HepG2 (cell line): ENCODE results near the gene DIPK1C. TPM values are rescaled to one million over a fixed set of nuclear protein-coding genes. Genes with fewer than 3 reads are reported as not detected.

Source experiments
- ATAC-seq: fragments of 200-7000 bp; cut with Tn5 transposase; 3 replicates; pipeline ENCODE4 v1.9.1; 2020; ENCODE audit warnings: mild to moderate bottlenecking, moderate library complexity
- BruUV-seq: library from RNA; stranded (reverse); fragments of 400-500 nt; replicated peaks from 2 replicates; lab custom pipeline; 2021; lab: Mats Ljungman, UMichigan
- CTCF ChIA-PET: fragments of 300-600 bp; formaldehyde crosslinking; extraction: SDS; loops from one replicate; lab custom pipeline; 2021; ENCODE audit warnings: low total read pairs, inconsistent platforms, low intra/inter-chr PET ratio; lab: Yijun Ruan, JAX
- POLR2A ChIA-PET: fragments of 350-600 bp; sonication (Branson Sonifier 250); formaldehyde crosslinking; loops from one replicate; lab custom pipeline; 2020; ENCODE audit warnings: antibody characterized with exemption, inconsistent platforms; lab: Yijun Ruan, JAX
- DNase-seq: peaks from one replicate; pipeline ENCODE4 v3.0.0-alpha.2; 2015; ENCODE audit warnings: low spot score
- FAIRE-seq: peaks from 3 replicates; lab custom pipeline; 2011; peaks lifted over from hg19 to GRCh38; lab: Jason Lieb, UNC
- H2AFZ ChIP-seq: one replicate; pipeline ENCODE4 v1.6.1; 2011; ENCODE audit warnings: low read length, inconsistent platforms
- H3K27ac ChIP-seq: fragments of 300-600 bp; 3 replicates; pipeline ENCODE4 v1.8.0; 2011; ENCODE audit warnings: mixed run types, mild to moderate bottlenecking, mixed read lengths, low read length, inconsistent platforms; ENCODE audit not compliant: insufficient read depth; ENCODE audit errors: extremely low read length
- H3K27me3 ChIP-seq, 2 experiments: fragments of 200-600 bp in 1 of 2; 2 replicates in 1 of 2; 3 replicates in 1 of 2; pipeline versions ENCODE4 v1.6.0 to v1.8.0; 2011; ENCODE audit warnings: low read length in 2 of 2, mild to moderate bottlenecking in 2 of 2, moderate library complexity in 2 of 2, inconsistent platforms in 1 of 2; ENCODE audit not compliant: insufficient read depth in 2 of 2, control insufficient read depth in 1 of 2
- H3K36me3 ChIP-seq, 2 experiments: fragments of 200-600 bp in 1 of 2; replicated peaks in 1 of 2; 2 replicates in 1 of 2; 3 replicates in 1 of 2; pipeline versions ENCODE4 v1.5.1 to v1.8.0; 2011; ENCODE audit warnings: low read length in 2 of 2, inconsistent platforms in 1 of 2; ENCODE audit not compliant: insufficient read depth in 2 of 2, control insufficient read depth in 1 of 2
- H3K4me1 ChIP-seq: 2 replicates; pipeline ENCODE4 v1.5.1; 2012; ENCODE audit warnings: low read length, inconsistent platforms; ENCODE audit not compliant: insufficient read depth
- H3K4me2 ChIP-seq: 2 replicates; pipeline ENCODE4 v1.6.0; 2011; ENCODE audit warnings: low read depth, low read length, inconsistent platforms
- H3K4me3 ChIP-seq, 3 experiments: fragments of 200-600 bp in 1 of 3; sonication (generic), shearing (Covaris generic) in 1 of 3; replicated peaks in 1 of 3; 2 replicates each; pipeline ENCODE4 v1.5.1; 2011 to 2016; ENCODE audit warnings: low read length in 3 of 3, inconsistent platforms in 2 of 3, low read depth in 2 of 3, mild to moderate bottlenecking in 2 of 3, control low read depth in 1 of 3, mixed read lengths in 1 of 3; ENCODE audit not compliant: insufficient read depth in 1 of 3
- H3K79me2 ChIP-seq: one replicate; pipeline ENCODE4 v1.6.1; 2011; ENCODE audit warnings: low read length, inconsistent platforms; ENCODE audit not compliant: insufficient read depth
- H3K9ac ChIP-seq: 2 replicates; pipeline ENCODE4 v1.6.0; 2011; ENCODE audit warnings: mild to moderate bottlenecking, low read depth, low read length, inconsistent platforms; ENCODE audit not compliant: insufficient read depth
- H3K9me3 ChIP-seq: 2 replicates; pipeline ENCODE4 v1.5.1; 2012; ENCODE audit warnings: mild to moderate bottlenecking, low read length
- H4K20me1 ChIP-seq: 2 replicates; pipeline ENCODE4 v1.6.0; 2011; ENCODE audit warnings: inconsistent platforms, mild to moderate bottlenecking, low read length, moderate library complexity; ENCODE audit not compliant: insufficient read depth
- ATRX ChIP-seq: sonication (generic); formaldehyde crosslinking; IDR thresholded peaks from 2 replicates; pipeline ENCODE4 v1.4.0; 2020; ENCODE audit warnings: missing genetic modification reagents, borderline replicate concordance
- BATF2 ChIP-seq: sonication (generic); formaldehyde crosslinking; IDR thresholded peaks from 2 replicates; pipeline ENCODE4 v1.8.0; 2022; ENCODE audit warnings: mild to moderate bottlenecking, missing genetic modification reagents, moderate library complexity
- CCAR2 ChIP-seq: fragments of 200-400 bp; formaldehyde crosslinking; optimal IDR thresholded peaks from 2 replicates; pipeline ENCODE3; 2018; ENCODE audit warnings: low read depth, mild to moderate bottlenecking, low read length, moderate library complexity
- ZSCAN29 ChIP-seq: sonication (generic); formaldehyde crosslinking; conservative IDR thresholded peaks from 2 replicates; pipeline ENCODE4 v1.4.0; 2020; ENCODE audit warnings: mild to moderate bottlenecking, missing genetic modification reagents
- WGBS: methylation state at CpG from one replicate; pipeline ENCODE4 v1.1.6; 2017; ENCODE audit warnings: low lambda C conversion rate; 5-methylcytosine and 5-hydroxymethylcytosine counted together
- in situ Hi-C: cut with HindIII; loops from 2 replicates; pipeline ENCODE4 v1.10.0; 2017; ENCODE audit warnings: low pct_unique_long_range_greater_than_20kb; ENCODE audit not compliant: extremely low pct_ligation_motif_present
- intact Hi-C: fragments of 100-400 bp; cut with micrococcal nuclease; formaldehyde crosslinking; loops from one replicate; pipeline ENCODE4 v1.10.0; 2022; ENCODE audit not compliant: unreplicated experiment
- polyA plus RNA-seq, 8 experiments: library from polyadenylated mRNA; depleted of rRNA in 3 of 8; stranded (reverse) in 7 of 8; unstranded in 1 of 8; fragments of >200 nt; fragmentation: Illumina TruSeq in 4 of 8; extraction: Trizol in 4 of 8; gene quantifications; 2 replicates each; pipeline versions ENCODE4 v1.2.1 to v1.2.3, GENCODE V29; 2011 to 2016; ENCODE audit warnings: low read depth in 4 of 8, missing spikeins in 1 of 8, mixed read lengths in 1 of 8; ENCODE audit not compliant: insufficient read depth in 1 of 8
- total RNA-seq, 5 experiments: library from RNA; depleted of rRNA; stranded (reverse); fragments of >200 nt; fragmentation: Illumina TruSeq; extraction: Trizol; gene quantifications; 2 replicates each; pipeline ENCODE4 v1.2.3, GENCODE V29; 2016; ENCODE audit warnings: low read depth in 1 of 5
- TF ChIP-seq, protein P1 (sequence below): sonication (generic); formaldehyde crosslinking; IDR thresholded peaks from 2 replicates; pipeline ENCODE4 v1.8.0; 2022; ENCODE audit warnings: low read depth, missing genetic modification reagents

Gene DIPK1C
- total and polyA plus RNA-seq, 2 of the 13 experiments (the other 11 are each of a cell fraction or from before 2014, with no cell fraction given) = 1.8 TPM; not detected in 1

DNA sequence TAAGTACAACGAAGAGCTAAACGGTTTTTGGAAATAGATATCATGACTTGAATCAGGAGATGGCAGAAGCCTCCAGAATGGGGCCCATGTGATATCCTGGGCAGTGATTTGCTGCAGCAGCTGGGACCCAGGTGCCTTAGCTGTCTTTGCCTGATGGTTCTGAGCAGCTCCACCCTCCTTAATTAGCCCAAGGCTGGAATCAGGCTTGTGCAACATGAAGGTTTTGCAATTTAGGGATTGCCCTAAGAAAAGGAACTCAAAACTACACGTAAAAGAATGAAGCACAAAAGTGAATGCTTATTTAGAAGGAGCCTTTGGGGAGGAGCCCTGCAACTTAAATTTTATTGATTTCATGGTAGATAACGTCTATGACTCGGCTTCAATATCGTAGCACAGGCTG, 21.8 kb upstream of the DIPK1C start (continued):
- TF ChIP-seq CCAR2 (no peak), ZSCAN29 (CRISPR knock-in tag) (no peak), BATF2 (CRISPR knock-in tag) (no peak)
- TF ChIP-seq, protein P1, sequence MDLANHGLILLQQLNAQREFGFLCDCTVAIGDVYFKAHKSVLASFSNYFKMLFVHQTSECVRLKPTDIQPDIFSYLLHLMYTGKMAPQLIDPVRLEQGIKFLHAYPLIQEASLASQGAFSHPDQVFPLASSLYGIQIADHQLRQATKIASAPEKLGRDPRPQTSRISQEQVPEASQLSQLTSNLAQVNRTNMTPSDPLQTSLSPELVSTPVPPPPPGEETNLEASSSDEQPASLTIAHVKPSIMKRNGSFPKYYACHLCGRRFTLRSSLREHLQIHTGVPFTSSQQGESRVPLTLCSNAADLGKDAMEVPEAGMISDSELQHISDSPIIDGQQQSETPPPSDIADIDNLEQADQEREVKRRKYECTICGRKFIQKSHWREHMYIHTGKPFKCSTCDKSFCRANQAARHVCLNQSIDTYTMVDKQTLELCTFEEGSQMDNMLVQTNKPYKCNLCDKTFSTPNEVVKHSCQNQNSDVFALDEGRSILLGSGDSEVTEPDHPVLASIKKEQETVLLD (CRISPR knock-in tag) = no peak

GRCh38 chr18:74478316-74478715, 21.2 kb upstream of the DIPK1C start:
- no TSS peak for BruUV-seq
- Histone ChIP-seq H3K4me2 (no peak overlapping the region), H3K36me3 (no peaks in the 10 kb centered on the region), H3K4me3 (no peak overlapping the region), H3K9me3 (no peaks in the 10 kb centered on the region), H3K79me2 (no peaks in the 10 kb centered on the region), H3K4me1 (peaks cover 43% of the 10 kb centered on the region), H4K20me1 (no peaks in the 10 kb centered on the region), H3K9ac (no peak overlapping the region), H2AFZ (no peak overlapping the region), H3K27me3 (no peaks in the 10 kb centered on the region), H3K27ac (no peak overlapping the region)
- TF ChIP-seq ATRX (CRISPR knock-in tag) = no peak
- POLR2A ChIA-PET = no interaction called here
- CTCF ChIA-PET = no interaction called here
- DNase-seq = no peak
- in situ Hi-C loops (loop anchor here (25.0 kb wide), 1 partner anchor 291 kb away; no protein-coding TSS in a partner anchor), intact Hi-C loops (no loop called here)
- ATAC-seq = no peak
- no peak for FAIRE-seq
- WGBS = 86% methylated on average over 7 of the region's 7 CpGs
